ENCODE data around the gene GRAMD1A. TPM values are rescaled to one million over a fixed set of nuclear protein-coding genes. Genes with fewer than 3 reads are reported as not detected.
"Not testable (repeated sequence)": the region's sequence is repeated elsewhere in the genome, so short reads cannot be mapped to it uniquely, and the experiment has no call there.

The GRAMD1A gene
- polyA plus RNA-seq, 1 donor from 2014 or later, result 19.0 TPM

DNA sequence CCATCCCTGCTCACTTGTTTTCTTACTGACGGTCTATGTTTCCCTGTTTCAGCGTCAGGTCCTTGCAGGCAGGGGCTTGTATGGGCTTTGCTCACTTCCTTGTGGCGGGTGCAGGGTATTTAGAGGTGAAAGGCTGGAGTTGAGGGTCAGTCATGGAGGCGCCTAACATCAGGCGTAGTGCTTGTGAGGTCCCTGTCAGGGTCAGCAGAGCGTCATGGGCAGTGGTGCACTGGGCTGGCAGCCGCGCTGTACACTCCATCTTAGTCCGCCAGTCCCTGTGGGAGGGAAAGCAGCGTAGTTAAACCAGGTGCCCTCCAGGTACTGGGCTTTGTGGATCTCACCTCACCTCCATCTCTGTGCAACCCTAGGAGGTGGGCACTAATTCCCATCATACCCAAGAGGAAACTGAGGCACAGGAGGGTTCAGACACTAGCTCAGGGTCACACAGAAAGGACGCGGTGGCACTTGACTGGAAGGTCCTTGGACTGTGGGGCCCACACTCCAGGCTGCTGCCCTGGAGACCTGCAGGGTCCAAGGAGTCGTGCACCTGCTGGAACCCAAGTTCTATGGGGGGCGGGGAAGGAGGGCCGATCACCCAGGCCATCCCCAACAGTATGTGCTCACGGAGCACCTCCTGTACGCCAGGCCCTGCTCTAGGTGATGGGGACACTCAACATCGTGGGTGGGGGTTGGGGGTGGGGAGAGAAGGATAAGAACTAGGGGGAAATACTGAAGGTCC lies 4.6 kb downstream of the GRAMD1A start:
- H4K20me1 ChIP-seq (ENCODE audit: insufficient read depth), result no peaks in the 10 kb centered on the region
- H3K36me3 ChIP-seq (ENCODE audit: insufficient read depth, low read length), result no peaks in the 10 kb centered on the region
- H3K27ac ChIP-seq (ENCODE audit: low read length), result no peak overlapping the region
- H3K9me3 ChIP-seq (ENCODE audit: low read length), result no peaks in the 10 kb centered on the region
- H3F3A ChIP-seq (ENCODE audit: insufficient read depth, low read length, poor library complexity, severe bottlenecking), result no peaks in the 10 kb centered on the region
- H3K4me3 ChIP-seq (ENCODE audit: low read length), result no peak overlapping the region
- TF ChIP-seq SMC3 (conservative IDR thresholded peaks at IDR 0.05; ENCODE audit: poor library complexity), result no peak
- TF ChIP-seq MXI1 (conservative IDR thresholded peaks at IDR 0.05; ENCODE audit: poor library complexity, severe bottlenecking), result no peak
- no peak for TF ChIP-seq EZH2 (IDR thresholded peaks at IDR 0.05; ENCODE audit: borderline replicate concordance, insufficient read depth, low read length, poor library complexity, severe bottlenecking)
- TF ChIP-seq RAD21 (conservative IDR thresholded peaks at IDR 0.05), result no peak
- no peak for TF ChIP-seq TAF1 (IDR thresholded peaks at IDR 0.05; ENCODE audit: low read depth)
- no peak for TF ChIP-seq EP300 (conservative IDR thresholded peaks at IDR 0.05; ENCODE audit: poor library complexity, severe bottlenecking)
- no peak for TF ChIP-seq POLR2AphosphoS5 (IDR thresholded peaks at IDR 0.05)
- TF ChIP-seq, protein P1, sequence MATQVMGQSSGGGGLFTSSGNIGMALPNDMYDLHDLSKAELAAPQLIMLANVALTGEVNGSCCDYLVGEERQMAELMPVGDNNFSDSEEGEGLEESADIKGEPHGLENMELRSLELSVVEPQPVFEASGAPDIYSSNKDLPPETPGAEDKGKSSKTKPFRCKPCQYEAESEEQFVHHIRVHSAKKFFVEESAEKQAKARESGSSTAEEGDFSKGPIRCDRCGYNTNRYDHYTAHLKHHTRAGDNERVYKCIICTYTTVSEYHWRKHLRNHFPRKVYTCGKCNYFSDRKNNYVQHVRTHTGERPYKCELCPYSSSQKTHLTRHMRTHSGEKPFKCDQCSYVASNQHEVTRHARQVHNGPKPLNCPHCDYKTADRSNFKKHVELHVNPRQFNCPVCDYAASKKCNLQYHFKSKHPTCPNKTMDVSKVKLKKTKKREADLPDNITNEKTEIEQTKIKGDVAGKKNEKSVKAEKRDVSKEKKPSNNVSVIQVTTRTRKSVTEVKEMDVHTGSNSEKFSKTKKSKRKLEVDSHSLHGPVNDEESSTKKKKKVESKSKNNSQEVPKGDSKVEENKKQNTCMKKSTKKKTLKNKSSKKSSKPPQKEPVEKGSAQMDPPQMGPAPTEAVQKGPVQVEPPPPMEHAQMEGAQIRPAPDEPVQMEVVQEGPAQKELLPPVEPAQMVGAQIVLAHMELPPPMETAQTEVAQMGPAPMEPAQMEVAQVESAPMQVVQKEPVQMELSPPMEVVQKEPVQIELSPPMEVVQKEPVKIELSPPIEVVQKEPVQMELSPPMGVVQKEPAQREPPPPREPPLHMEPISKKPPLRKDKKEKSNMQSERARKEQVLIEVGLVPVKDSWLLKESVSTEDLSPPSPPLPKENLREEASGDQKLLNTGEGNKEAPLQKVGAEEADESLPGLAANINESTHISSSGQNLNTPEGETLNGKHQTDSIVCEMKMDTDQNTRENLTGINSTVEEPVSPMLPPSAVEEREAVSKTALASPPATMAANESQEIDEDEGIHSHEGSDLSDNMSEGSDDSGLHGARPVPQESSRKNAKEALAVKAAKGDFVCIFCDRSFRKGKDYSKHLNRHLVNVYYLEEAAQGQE (IDR thresholded peaks at IDR 0.05; ENCODE audit: borderline replicate concordance), result no peak
- no peak for TF ChIP-seq CTCF (IDR thresholded peaks at IDR 0.05; ENCODE audit: poor library complexity, severe bottlenecking)
- no peak overlapping the region for H2AFZ ChIP-seq (ENCODE audit: low read depth, low read length)
- no peak overlapping the region for H3K4me2 ChIP-seq (ENCODE audit: low read length)
- H3K27me3 ChIP-seq (ENCODE audit: insufficient read depth, low read depth, low read length), result no peaks in the 10 kb centered on the region
- H3K79me2 ChIP-seq (replicated peaks; ENCODE audit: insufficient read depth, low read length), result peaks cover 54% of the 10 kb centered on the region
- H3K9ac ChIP-seq (ENCODE audit: low read length), result no peak overlapping the region
- no peaks in the 10 kb centered on the region for H3K9me2 ChIP-seq (ENCODE audit: insufficient read depth, low read length)

DNA sequence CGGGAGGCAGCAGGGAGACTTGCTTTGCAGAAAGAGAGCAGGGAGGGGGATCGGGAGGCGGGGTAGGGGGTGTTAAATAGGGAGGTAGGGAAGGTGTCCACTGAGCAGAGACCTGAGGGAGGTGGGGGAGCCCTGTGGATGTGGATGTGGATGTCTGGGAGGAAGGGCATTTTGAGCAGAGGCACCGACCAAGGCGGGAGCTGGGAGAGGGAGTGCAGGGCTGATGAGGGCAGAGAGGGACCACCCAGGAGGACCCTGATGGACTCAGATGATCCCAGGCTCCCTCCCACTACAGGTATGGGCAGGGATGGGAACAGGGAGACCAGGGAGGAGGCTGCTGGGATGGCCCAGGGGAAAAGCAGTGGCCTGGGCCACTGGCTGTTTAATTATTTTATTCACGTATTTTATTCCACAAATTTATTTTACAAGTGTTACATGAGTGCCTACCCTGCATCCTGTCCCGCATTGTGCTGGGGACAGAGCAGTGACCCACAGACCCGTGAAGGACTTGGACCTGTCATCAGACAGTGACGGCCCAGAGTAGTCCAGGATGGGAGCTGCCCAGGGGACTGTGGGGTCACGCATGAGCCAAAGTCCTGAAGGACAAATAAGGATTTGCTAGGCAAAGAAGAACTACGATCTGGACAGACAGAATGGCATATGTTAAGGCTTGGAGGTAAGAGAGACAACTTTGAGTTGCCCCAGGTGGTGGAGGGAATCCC lies 5.3 kb downstream of the GRAMD1A start:
- TF ChIP-seq CTCF (IDR thresholded peaks at IDR 0.05; ENCODE audit: poor library complexity, severe bottlenecking) (no peak), TAF1 (IDR thresholded peaks at IDR 0.05; ENCODE audit: low read depth) (no peak), EZH2 (IDR thresholded peaks at IDR 0.05; ENCODE audit: borderline replicate concordance, insufficient read depth, low read length, poor library complexity, severe bottlenecking) (no peak), EP300 (conservative IDR thresholded peaks at IDR 0.05; ENCODE audit: poor library complexity, severe bottlenecking) (no peak)
- TF ChIP-seq, protein P1 (IDR thresholded peaks at IDR 0.05; ENCODE audit: borderline replicate concordance), result no peak
- Histone ChIP-seq H3K9me3 (ENCODE audit: low read length) (no peaks in the 10 kb centered on the region), H4K20me1 (ENCODE audit: insufficient read depth) (no peaks in the 10 kb centered on the region), H3K9ac (ENCODE audit: low read length) (no peak overlapping the region), H3F3A (ENCODE audit: insufficient read depth, low read length, poor library complexity, severe bottlenecking) (no peaks in the 10 kb centered on the region), H3K27ac (ENCODE audit: low read length) (no peak overlapping the region), H3K9me2 (ENCODE audit: insufficient read depth, low read length) (no peaks in the 10 kb centered on the region), H3K27me3 (ENCODE audit: insufficient read depth, low read depth, low read length) (no peaks in the 10 kb centered on the region), H2AFZ (ENCODE audit: low read depth, low read length) (no peak overlapping the region), H3K4me3 (ENCODE audit: low read length) (no peak overlapping the region), H3K4me2 (ENCODE audit: low read length) (no peak overlapping the region), H3K79me2 (replicated peaks; ENCODE audit: insufficient read depth, low read length) (peaks cover 48% of the 10 kb centered on the region), H3K36me3 (ENCODE audit: insufficient read depth, low read length) (no peaks in the 10 kb centered on the region)

GRCh38 chr19:35006007-35006341 lies 5.9 kb downstream of the GRAMD1A start:
- H3K27ac ChIP-seq (ENCODE audit: low read length); H4K20me1 ChIP-seq (ENCODE audit: insufficient read depth); H3K4me3 ChIP-seq (ENCODE audit: low read length); H3K9me2 ChIP-seq (ENCODE audit: insufficient read depth, low read length); H3K9ac ChIP-seq (ENCODE audit: low read length); H3K4me2 ChIP-seq (ENCODE audit: low read length); H3K27me3 ChIP-seq (ENCODE audit: insufficient read depth, low read depth, low read length); H3K36me3 ChIP-seq (ENCODE audit: insufficient read depth, low read length); H2AFZ ChIP-seq (ENCODE audit: low read depth, low read length); H3K9me3 ChIP-seq (ENCODE audit: low read length); H3F3A ChIP-seq (ENCODE audit: insufficient read depth, low read length, poor library complexity, severe bottlenecking): not testable (repeated sequence)
- peaks cover 44% of the 10 kb centered on the region for H3K79me2 ChIP-seq (replicated peaks; ENCODE audit: insufficient read depth, low read length)

All from neural cell (in vitro differentiated cells).